Measurements from ENCODE around the gene REPIN1.

DNA sequence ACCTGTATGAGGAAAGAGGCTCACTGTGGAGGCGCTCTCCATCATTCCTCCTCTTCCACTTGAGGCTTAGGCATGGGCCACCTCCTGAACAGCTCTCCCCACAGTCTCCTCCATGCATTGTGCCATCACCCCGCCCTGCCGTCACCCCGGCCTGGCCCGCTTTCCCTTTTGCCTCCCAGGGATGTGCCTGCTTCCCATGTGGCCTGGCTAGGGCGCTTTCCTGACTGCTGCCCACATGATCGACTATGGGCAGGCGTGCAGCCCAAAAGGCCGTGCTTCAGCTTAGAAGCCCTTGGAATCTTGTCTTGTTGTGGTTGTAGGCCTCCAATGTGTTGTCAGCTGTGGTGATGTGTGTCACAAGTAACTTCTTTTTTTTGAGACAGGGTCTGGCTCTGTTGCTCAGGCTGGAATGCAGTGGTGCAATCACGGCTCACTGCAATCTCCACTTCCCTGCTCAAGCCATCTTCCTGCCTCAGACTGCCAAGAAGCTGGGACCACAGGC, 43.5 kb upstream of the REPIN1 start:
- TF ChIP-seq, protein P1, sequence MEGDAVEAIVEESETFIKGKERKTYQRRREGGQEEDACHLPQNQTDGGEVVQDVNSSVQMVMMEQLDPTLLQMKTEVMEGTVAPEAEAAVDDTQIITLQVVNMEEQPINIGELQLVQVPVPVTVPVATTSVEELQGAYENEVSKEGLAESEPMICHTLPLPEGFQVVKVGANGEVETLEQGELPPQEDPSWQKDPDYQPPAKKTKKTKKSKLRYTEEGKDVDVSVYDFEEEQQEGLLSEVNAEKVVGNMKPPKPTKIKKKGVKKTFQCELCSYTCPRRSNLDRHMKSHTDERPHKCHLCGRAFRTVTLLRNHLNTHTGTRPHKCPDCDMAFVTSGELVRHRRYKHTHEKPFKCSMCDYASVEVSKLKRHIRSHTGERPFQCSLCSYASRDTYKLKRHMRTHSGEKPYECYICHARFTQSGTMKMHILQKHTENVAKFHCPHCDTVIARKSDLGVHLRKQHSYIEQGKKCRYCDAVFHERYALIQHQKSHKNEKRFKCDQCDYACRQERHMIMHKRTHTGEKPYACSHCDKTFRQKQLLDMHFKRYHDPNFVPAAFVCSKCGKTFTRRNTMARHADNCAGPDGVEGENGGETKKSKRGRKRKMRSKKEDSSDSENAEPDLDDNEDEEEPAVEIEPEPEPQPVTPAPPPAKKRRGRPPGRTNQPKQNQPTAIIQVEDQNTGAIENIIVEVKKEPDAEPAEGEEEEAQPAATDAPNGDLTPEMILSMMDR (IDR thresholded peaks at IDR 0.05): no peak
- no peak for TF ChIP-seq POLR2A (IDR thresholded peaks at IDR 0.05; ENCODE audit: low read depth)
